Ovary (tissue), 3 donors: ENCODE data around the gene EXOSC7.

ENCODE experiments used
- CTCF ChIP-seq, 3 donors: fragments of 450-650 bp in 2 of 3; fragments of 200-600 bp in 1 of 3; IDR thresholded peaks; one replicate each; pipeline versions ENCODE4 v1.5.1 to v1.8.0; 2016 to 2022; ENCODE audit warnings: antibody characterized with exemption in 3 of 3, mild to moderate bottlenecking in 1 of 3
- EP300 ChIP-seq: sonication (generic); formaldehyde crosslinking; IDR thresholded peaks from one replicate; pipeline ENCODE4 v1.6.1; 2017; ENCODE audit warnings: antibody characterized with exemption
- donor health status: DM: no; HTN: no; CAD: no.

GRCh38 chr3:45033791-45034190 is 57.7 kb downstream of the EXOSC7 start:
- no peak for TF ChIP-seq EP300
- no peak for TF ChIP-seq CTCF (IDR thresholded peaks at IDR 0.05)
